HG02852 (cell line): ENCODE measurements around the gene RNF157.
"Not testable (repeated sequence)": the region's sequence is repeated elsewhere in the genome, so short reads cannot be mapped to it uniquely, and the experiment has no call there.

Experiments
- ATAC-seq: cut with Tn5 transposase; IDR thresholded peaks from one replicate; pipeline ENCODE4 v1.9.1; 2021; ENCODE audit warnings: mild to moderate bottlenecking, moderate library complexity; ENCODE audit not compliant: unreplicated experiment

Gene RNF157

GRCh38 chr17:76270770-76271668, 30.7 kb upstream of the RNF157 start:
- ATAC-seq, result peak; percentile 5

- no peak for ATAC-seq
These were observed 29.9 kb upstream of the RNF157 start for GRCh38 chr17:76270127-76270592.

- no peak for ATAC-seq
These were observed 29.0 kb upstream of the RNF157 start for GRCh38 chr17:76268991-76269981.

- ATAC-seq, result no peak
These were observed 27.9 kb upstream of the RNF157 start for GRCh38 chr17:76268015-76268749.

- not testable (repeated sequence) for ATAC-seq
These were observed 27.3 kb upstream of the RNF157 start for GRCh38 chr17:76267581-76268001.

- no peak for ATAC-seq
These were observed 26.8 kb upstream of the RNF157 start for GRCh38 chr17:76267051-76267576.

GRCh38 chr17:76266244-76266938, 26.1 kb upstream of the RNF157 start:
- ATAC-seq, result no peak

GRCh38 chr17:76265624-76266243, 25.4 kb upstream of the RNF157 start:
- no peak for ATAC-seq

GRCh38 chr17:76264755-76265623, 24.7 kb upstream of the RNF157 start, which contains the start of gene UBALD2:
TSS of gene UBALD2 (plus strand) at chr17:76265348. CDS start at chr17:76265506, 158 bp downstream.
- peak; percentile 79 for ATAC-seq

- no peak for ATAC-seq
These were observed 24.1 kb upstream of the RNF157 start for GRCh38 chr17:76264425-76264754.

- no peak for ATAC-seq
These were observed 23.6 kb upstream of the RNF157 start for GRCh38 chr17:76263896-76264295.

- ATAC-seq, result no peak
These were observed 22.5 kb upstream of the RNF157 start for GRCh38 chr17:76262732-76263344.

GRCh38 chr17:76261421-76262215, 21.3 kb upstream of the RNF157 start:
- ATAC-seq, result no peak

GRCh38 chr17:76260669-76261068, 20.4 kb upstream of the RNF157 start:
- no peak for ATAC-seq

GRCh38 chr17:76260220-76260619, 19.9 kb upstream of the RNF157 start:
- no peak for ATAC-seq

GRCh38 chr17:76256430-76257050, 16.2 kb upstream of the RNF157 start:
- ATAC-seq, result not testable (repeated sequence)
